Left ventricle myocardium inferior (tissue), 1 donor: Measurements from ENCODE around the gene RAD21L1. TPM values are rescaled to one million over a fixed set of nuclear protein-coding genes. Genes with fewer than 3 reads are reported as not detected.

Experiments used
- DNase-seq: peaks from one replicate; pipeline ENCODE4 v3.0.0-alpha.2; 2020
- H3K27ac ChIP-seq: fragments of 200-600 bp; replicated peaks from 2 replicates; pipeline ENCODE4 v1.8.0; 2021
- H3K27me3 ChIP-seq: fragments of 200-600 bp; 2 replicates; pipeline ENCODE4 v1.8.0; 2021; ENCODE audit warnings: low read depth
- H3K36me3 ChIP-seq: fragments of 200-600 bp; 2 replicates; pipeline ENCODE4 v1.8.0; 2021
- H3K4me1 ChIP-seq: fragments of 200-600 bp; 2 replicates; pipeline ENCODE4 v1.8.0; 2021
- H3K4me3 ChIP-seq: fragments of 200-600 bp; 2 replicates; pipeline ENCODE4 v1.8.0; 2021; ENCODE audit warnings: mild to moderate bottlenecking, moderate library complexity
- H3K9me3 ChIP-seq: fragments of 200-600 bp; replicated peaks from 2 replicates; pipeline ENCODE4 v1.8.0; 2021
- intact Hi-C: fragments of 100-400 bp; cut with micrococcal nuclease; formaldehyde crosslinking; loops from one replicate; pipeline ENCODE4 v1.11.0; 2022
- total RNA-seq: library from RNA; stranded (reverse); fragmentation: NEBNext Ultra II Directional; extraction: Animal tissue kit (Norgen Biotek cat#: 25700); gene quantifications from one replicate; pipeline ENCODE4 v1.2.1, GENCODE V29; 2021
- TF ChIP-seq, protein P1 (sequence below): fragments of 200-600 bp; IDR thresholded peaks from 2 replicates; pipeline ENCODE4 v1.8.0; 2021; ENCODE audit warnings: antibody characterized with exemption, mild to moderate bottlenecking, borderline replicate concordance
- donor health status: DM: no; HTN: yes; CAD: no; lungs with severe emphysema.

RAD21L1 gene
- total RNA-seq, 1 donor from 2014 or later, result not detected

GRCh38 chr20:1299522-1299921 lies 73.7 kb downstream of the RAD21L1 start:
- H3K36me3 ChIP-seq, result peaks cover 23% of the 10 kb centered on the region

GRCh38 chr20:1300083-1300840 lies 74.4 kb downstream of the RAD21L1 start:
- Histone ChIP-seq H3K4me1 (no peaks in the 10 kb centered on the region), H3K27ac (no peak overlapping the region), H3K9me3 (no peaks in the 10 kb centered on the region), H3K4me3 (no peak overlapping the region), H3K36me3 (peaks cover 26% of the 10 kb centered on the region), H3K27me3 (no peaks in the 10 kb centered on the region)
- DNase-seq, result no peak
- intact Hi-C loops, result no loop called here
- TF ChIP-seq, protein P1, sequence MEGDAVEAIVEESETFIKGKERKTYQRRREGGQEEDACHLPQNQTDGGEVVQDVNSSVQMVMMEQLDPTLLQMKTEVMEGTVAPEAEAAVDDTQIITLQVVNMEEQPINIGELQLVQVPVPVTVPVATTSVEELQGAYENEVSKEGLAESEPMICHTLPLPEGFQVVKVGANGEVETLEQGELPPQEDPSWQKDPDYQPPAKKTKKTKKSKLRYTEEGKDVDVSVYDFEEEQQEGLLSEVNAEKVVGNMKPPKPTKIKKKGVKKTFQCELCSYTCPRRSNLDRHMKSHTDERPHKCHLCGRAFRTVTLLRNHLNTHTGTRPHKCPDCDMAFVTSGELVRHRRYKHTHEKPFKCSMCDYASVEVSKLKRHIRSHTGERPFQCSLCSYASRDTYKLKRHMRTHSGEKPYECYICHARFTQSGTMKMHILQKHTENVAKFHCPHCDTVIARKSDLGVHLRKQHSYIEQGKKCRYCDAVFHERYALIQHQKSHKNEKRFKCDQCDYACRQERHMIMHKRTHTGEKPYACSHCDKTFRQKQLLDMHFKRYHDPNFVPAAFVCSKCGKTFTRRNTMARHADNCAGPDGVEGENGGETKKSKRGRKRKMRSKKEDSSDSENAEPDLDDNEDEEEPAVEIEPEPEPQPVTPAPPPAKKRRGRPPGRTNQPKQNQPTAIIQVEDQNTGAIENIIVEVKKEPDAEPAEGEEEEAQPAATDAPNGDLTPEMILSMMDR, result no peak

More at GRCh38 chr20:1299522-1299921, 73.7 kb downstream of the RAD21L1 start:
- DNase-seq, result no peak
- TF ChIP-seq, protein P1, result no peak
- Histone ChIP-seq H3K27ac (no peak overlapping the region), H3K4me1 (no peaks in the 10 kb centered on the region), H3K4me3 (no peak overlapping the region), H3K27me3 (no peaks in the 10 kb centered on the region), H3K9me3 (no peaks in the 10 kb centered on the region)
- intact Hi-C loops, result no loop called here

DNA sequence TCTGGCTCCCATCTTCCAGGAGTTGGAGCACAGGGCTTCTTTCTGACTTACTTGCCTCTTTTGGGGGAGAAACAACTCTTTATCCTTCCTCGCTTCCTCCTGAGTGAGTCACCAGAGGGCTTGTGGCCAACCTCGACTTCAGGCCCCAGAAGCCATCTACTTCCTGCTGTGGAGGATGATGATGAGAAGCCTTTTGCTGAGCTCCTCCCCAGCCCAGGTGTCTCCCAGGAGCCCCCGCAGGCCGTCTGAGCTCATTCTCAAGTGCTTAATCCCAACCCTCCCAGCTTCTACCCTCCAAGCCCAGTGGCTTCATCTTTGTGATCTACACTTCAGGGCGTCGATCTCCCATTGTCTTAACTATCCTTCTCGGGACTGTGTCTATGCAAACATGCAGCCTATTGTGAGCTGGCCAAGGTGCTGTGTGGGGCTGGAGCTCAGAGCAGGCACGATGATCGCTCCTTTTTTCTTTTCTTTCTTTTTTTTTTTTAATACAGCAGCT lies 75.2 kb downstream of the RAD21L1 start:
- DNase-seq, result no peak
- Histone ChIP-seq H3K4me3 (no peak overlapping the region), H3K4me1 (no peaks in the 10 kb centered on the region), H3K27me3 (no peaks in the 10 kb centered on the region), H3K27ac (no peak overlapping the region), H3K36me3 (peaks cover 33% of the 10 kb centered on the region), H3K9me3 (no peaks in the 10 kb centered on the region)
- TF ChIP-seq, protein P1, result no peak
- intact Hi-C loops, result no loop called here

- Histone ChIP-seq H3K36me3 (peaks cover 23% of the 10 kb centered on the region), H3K4me3 (no peak overlapping the region), H3K27ac (no peak overlapping the region), H3K9me3 (no peaks in the 10 kb centered on the region), H3K4me1 (no peaks in the 10 kb centered on the region), H3K27me3 (no peaks in the 10 kb centered on the region)
- DNase-seq, result no peak
- intact Hi-C loops, result no loop called here
- TF ChIP-seq, protein P1, result no peak
These were observed 77.1 kb downstream of the RAD21L1 start for GRCh38 chr20:1302685-1303541.

GRCh38 chr20:1304710-1305515 lies 79.1 kb downstream of the RAD21L1 start:
- H3K4me1 ChIP-seq, result no peaks in the 10 kb centered on the region
- intact Hi-C loops, result no loop called here
- DNase-seq, result no peak
- H3K9me3 ChIP-seq, result no peaks in the 10 kb centered on the region
- H3K4me3 ChIP-seq, result no peak overlapping the region
- H3K36me3 ChIP-seq, result peaks cover 23% of the 10 kb centered on the region
- no peak overlapping the region for H3K27ac ChIP-seq
- no peaks in the 10 kb centered on the region for H3K27me3 ChIP-seq
- TF ChIP-seq, protein P1, result no peak
